Left ventricle myocardium inferior (tissue), 1 donor: ENCODE results near the gene SLC9A3. TPM values are rescaled to one million over a fixed set of nuclear protein-coding genes. Genes with fewer than 3 reads are reported as not detected.

Experiments used
- DNase-seq: peaks from one replicate; pipeline ENCODE4 v3.0.0-alpha.2; 2020
- H3K27ac ChIP-seq: fragments of 200-600 bp; replicated peaks from 2 replicates; pipeline ENCODE4 v1.8.0; 2021
- H3K27me3 ChIP-seq: fragments of 200-600 bp; 2 replicates; pipeline ENCODE4 v1.8.0; 2021; ENCODE audit warnings: low read depth
- H3K36me3 ChIP-seq: fragments of 200-600 bp; 2 replicates; pipeline ENCODE4 v1.8.0; 2021
- H3K4me1 ChIP-seq: fragments of 200-600 bp; 2 replicates; pipeline ENCODE4 v1.8.0; 2021
- H3K4me3 ChIP-seq: fragments of 200-600 bp; 2 replicates; pipeline ENCODE4 v1.8.0; 2021; ENCODE audit warnings: mild to moderate bottlenecking, moderate library complexity
- H3K9me3 ChIP-seq: fragments of 200-600 bp; replicated peaks from 2 replicates; pipeline ENCODE4 v1.8.0; 2021
- CTCF ChIP-seq: fragments of 200-600 bp; IDR thresholded peaks from 2 replicates; pipeline ENCODE4 v1.8.0; 2021; ENCODE audit warnings: antibody characterized with exemption, mild to moderate bottlenecking, borderline replicate concordance
- intact Hi-C: fragments of 100-400 bp; cut with micrococcal nuclease; formaldehyde crosslinking; loops from one replicate; pipeline ENCODE4 v1.11.0; 2022
- total RNA-seq: library from RNA; stranded (reverse); fragmentation: NEBNext Ultra II Directional; extraction: Animal tissue kit (Norgen Biotek cat#: 25700); gene quantifications from one replicate; pipeline ENCODE4 v1.2.1, GENCODE V29; 2021
- donor health status: DM: no; HTN: yes; CAD: no; lungs with severe emphysema.

Gene SLC9A3
- total RNA-seq, 1 donor from 2014 or later, result 0.91 TPM

- H3K9me3 ChIP-seq, result peaks cover 24% of the 10 kb centered on the region
- no peaks in the 10 kb centered on the region for H3K4me1 ChIP-seq
- peak; percentile 11 for DNase-seq
- TF ChIP-seq CTCF, result no peak
- no peaks in the 10 kb centered on the region for H3K27me3 ChIP-seq
- H3K4me3 ChIP-seq, result no peak overlapping the region
- intact Hi-C loops, result no loop called here
- H3K27ac ChIP-seq, result no peak overlapping the region
- peaks cover 98% of the 10 kb centered on the region for H3K36me3 ChIP-seq
These were observed 70.3 kb downstream of the SLC9A3 start for GRCh38 chr5:453725-454481.

GRCh38 chr5:452978-453710 lies 71.1 kb downstream of the SLC9A3 start:
- Histone ChIP-seq H3K27ac (no peak overlapping the region), H3K36me3 (peaks cover 98% of the 10 kb centered on the region), H3K27me3 (no peaks in the 10 kb centered on the region), H3K4me1 (peaks cover 6% of the 10 kb centered on the region), H3K4me3 (no peak overlapping the region), H3K9me3 (peaks cover 24% of the 10 kb centered on the region)
- no peak for TF ChIP-seq CTCF
- DNase-seq, result peak; percentile 9
- intact Hi-C loops, result no loop called here

GRCh38 chr5:451587-452458 lies 72.4 kb downstream of the SLC9A3 start:
- Histone ChIP-seq H3K27ac (no peak overlapping the region), H3K36me3 (peaks cover 98% of the 10 kb centered on the region)
- intact Hi-C loops, result no loop called here

GRCh38 chr5:449151-449550 lies 75.1 kb downstream of the SLC9A3 start:
- intact Hi-C loops, result no loop called here
- Histone ChIP-seq H3K27ac (no peak overlapping the region), H3K36me3 (peaks cover 74% of the 10 kb centered on the region), H3K4me1 (peaks cover 10% of the 10 kb centered on the region), H3K27me3 (no peaks in the 10 kb centered on the region), H3K4me3 (no peak overlapping the region), H3K9me3 (peaks cover 24% of the 10 kb centered on the region)
- no peak for DNase-seq
- TF ChIP-seq CTCF, result no peak

More at GRCh38 chr5:451587-452458, 72.4 kb downstream of the SLC9A3 start:
- Histone ChIP-seq H3K27me3 (no peaks in the 10 kb centered on the region), H3K4me1 (peaks cover 6% of the 10 kb centered on the region), H3K9me3 (peaks cover 24% of the 10 kb centered on the region), H3K4me3 (no peak overlapping the region)
- TF ChIP-seq CTCF, result no peak
- no peak for DNase-seq

- peaks cover 24% of the 10 kb centered on the region for H3K9me3 ChIP-seq
- DNase-seq, result no peak
- H3K36me3 ChIP-seq, result peaks cover 69% of the 10 kb centered on the region
- H3K27me3 ChIP-seq, result no peaks in the 10 kb centered on the region
- H3K27ac ChIP-seq, result no peak overlapping the region
- no peak for TF ChIP-seq CTCF
- H3K4me3 ChIP-seq, result no peak overlapping the region
- peaks cover 14% of the 10 kb centered on the region for H3K4me1 ChIP-seq
- intact Hi-C loops, result no loop called here
These were observed 75.5 kb downstream of the SLC9A3 start for GRCh38 chr5:448766-449090.
